ENCODE results near the gene ATOH1.

ATOH1 gene

DNA sequence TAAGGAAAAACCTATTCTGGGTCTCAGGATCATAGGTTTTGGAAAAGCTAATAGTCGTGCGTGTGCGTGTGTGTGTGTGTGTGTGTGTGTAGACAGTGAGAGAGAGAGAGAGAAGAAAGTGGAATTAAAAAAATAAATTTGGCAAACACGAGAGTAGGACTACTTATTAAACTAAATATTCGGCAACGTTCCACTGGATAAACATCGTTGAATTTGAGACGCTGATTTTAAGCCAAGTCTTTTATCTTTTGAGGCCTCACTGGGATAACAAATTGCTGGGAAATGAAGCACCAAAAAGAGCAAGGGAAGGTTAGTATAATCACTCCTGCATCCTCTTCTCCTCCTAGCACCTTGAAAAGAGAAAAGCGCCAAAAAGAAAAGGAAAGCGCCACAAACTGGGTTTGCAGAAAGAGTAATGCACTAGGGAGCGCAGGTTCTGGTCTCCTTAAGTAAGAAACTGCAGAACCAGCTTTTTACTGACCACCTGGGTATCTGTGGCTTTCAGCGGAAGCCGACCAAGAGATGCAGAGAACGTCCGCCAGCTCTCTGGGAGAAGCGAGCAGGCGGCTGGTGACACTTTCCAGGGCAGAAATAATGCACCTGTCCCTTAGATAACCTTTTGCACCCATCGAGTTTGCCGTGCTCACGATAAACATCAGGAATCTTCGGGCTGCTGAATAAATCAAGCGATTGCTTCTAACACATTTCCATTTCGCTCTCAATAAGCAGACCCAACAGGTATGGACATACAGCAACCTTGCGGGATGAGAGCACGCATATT is 3.4 kb downstream of the ATOH1 start:
- FAIRE-seq (no peak), DNase-seq (ENCODE audit: insufficient read length, low spot score) (no peak)
- TF ChIP-seq POU2F2 (IDR thresholded peaks at IDR 0.05; ENCODE audit: low read depth, low read length) (no peak), PAX5 (IDR thresholded peaks at IDR 0.05; ENCODE audit: insufficient read depth, low read length, severe bottlenecking) (no peak), TAF1 (IDR thresholded peaks at IDR 0.05; ENCODE audit: low read depth, low read length) (no peak), SPI1 (IDR thresholded peaks at IDR 0.05; ENCODE audit: low read depth, low read length) (no peak), POLR2AphosphoS5 (IDR thresholded peaks at IDR 0.05; ENCODE audit: low read depth, low read length) (no peak), POLR2A (IDR thresholded peaks at IDR 0.05; ENCODE audit: low read depth, low read length) (no peak)

DNA sequence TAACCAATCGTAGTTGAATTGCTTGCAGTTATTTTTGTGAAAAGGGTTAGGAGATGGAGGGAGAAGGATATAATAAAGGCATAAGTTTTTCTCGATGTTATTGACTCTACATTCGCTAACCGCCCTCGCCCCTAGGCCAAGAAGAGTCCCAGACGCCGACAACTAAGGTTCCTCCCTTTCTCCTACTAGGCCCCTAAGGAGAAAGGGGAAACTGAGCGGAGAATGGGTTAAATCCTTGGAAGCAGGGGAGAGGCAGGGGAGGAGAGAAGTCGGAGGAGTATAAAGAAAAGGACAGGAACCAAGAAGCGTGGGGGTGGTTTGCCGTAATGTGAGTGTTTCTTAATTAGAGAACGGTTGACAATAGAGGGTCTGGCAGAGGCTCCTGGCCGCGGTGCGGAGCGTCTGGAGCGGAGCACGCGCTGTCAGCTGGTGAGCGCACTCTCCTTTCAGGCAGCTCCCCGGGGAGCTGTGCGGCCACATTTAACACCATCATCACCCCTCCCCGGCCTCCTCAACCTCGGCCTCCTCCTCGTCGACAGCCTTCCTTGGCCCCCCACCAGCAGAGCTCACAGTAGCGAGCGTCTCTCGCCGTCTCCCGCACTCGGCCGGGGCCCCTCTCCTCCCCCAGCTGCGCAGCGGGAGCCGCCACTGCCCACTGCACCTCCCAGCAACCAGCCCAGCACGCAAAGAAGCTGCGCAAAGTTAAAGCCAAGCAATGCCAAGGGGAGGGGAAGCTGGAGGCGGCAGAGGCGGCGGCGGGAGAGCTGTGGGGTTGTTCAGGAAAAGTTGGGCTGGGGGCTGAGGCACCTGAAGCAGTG is 5.9 kb downstream of the ATOH1 start:
- FAIRE-seq (no peak), DNase-seq (ENCODE audit: insufficient read length, low spot score) (no peak)
- TF ChIP-seq SPI1 (IDR thresholded peaks at IDR 0.05; ENCODE audit: low read depth, low read length) (no peak), PAX5 (IDR thresholded peaks at IDR 0.05; ENCODE audit: insufficient read depth, low read length, severe bottlenecking) (no peak), TAF1 (IDR thresholded peaks at IDR 0.05; ENCODE audit: low read depth, low read length) (no peak), POLR2AphosphoS5 (IDR thresholded peaks at IDR 0.05; ENCODE audit: low read depth, low read length) (no peak), POU2F2 (IDR thresholded peaks at IDR 0.05; ENCODE audit: low read depth, low read length) (no peak), POLR2A (IDR thresholded peaks at IDR 0.05; ENCODE audit: low read depth, low read length) (no peak)

DNA sequence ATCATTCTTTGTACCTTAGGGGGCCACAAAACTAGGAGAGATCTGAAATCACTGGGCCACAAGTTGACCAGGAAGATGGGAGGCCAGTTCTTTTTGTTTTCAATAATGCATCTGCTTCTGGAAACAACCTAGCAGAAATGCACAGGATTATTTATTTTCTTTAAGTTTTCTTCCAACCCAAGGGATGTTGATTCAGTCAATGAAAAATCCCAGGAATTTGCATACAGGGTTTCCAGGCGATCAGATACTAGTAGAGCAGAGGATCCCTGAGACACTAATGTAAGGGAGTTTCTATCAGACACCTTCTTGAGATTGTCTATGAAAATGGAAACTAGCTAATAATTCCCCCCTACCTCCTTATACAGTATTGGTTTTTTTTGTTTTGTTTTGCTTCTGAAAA is 7.4 kb downstream of the ATOH1 start:
- TF ChIP-seq PAX5 (IDR thresholded peaks at IDR 0.05; ENCODE audit: insufficient read depth, low read length, severe bottlenecking) (no peak), TAF1 (IDR thresholded peaks at IDR 0.05; ENCODE audit: low read depth, low read length) (no peak), SPI1 (IDR thresholded peaks at IDR 0.05; ENCODE audit: low read depth, low read length) (no peak), POLR2AphosphoS5 (IDR thresholded peaks at IDR 0.05; ENCODE audit: low read depth, low read length) (no peak), POLR2A (IDR thresholded peaks at IDR 0.05; ENCODE audit: low read depth, low read length) (no peak), POU2F2 (IDR thresholded peaks at IDR 0.05; ENCODE audit: low read depth, low read length) (no peak)
- no peak for DNase-seq (ENCODE audit: insufficient read length, low spot score)
- FAIRE-seq: no peak

GRCh38 chr4:93839704-93840103 is 11.2 kb downstream of the ATOH1 start:
- no peak for FAIRE-seq
- no peak for TF ChIP-seq POU2F2 (IDR thresholded peaks at IDR 0.05; ENCODE audit: low read depth, low read length)
- no peak for TF ChIP-seq PAX5 (IDR thresholded peaks at IDR 0.05; ENCODE audit: insufficient read depth, low read length, severe bottlenecking)
- no peak for TF ChIP-seq POLR2A (IDR thresholded peaks at IDR 0.05; ENCODE audit: low read depth, low read length)
- TF ChIP-seq TAF1 (IDR thresholded peaks at IDR 0.05; ENCODE audit: low read depth, low read length): no peak
- no peak for TF ChIP-seq POLR2AphosphoS5 (IDR thresholded peaks at IDR 0.05; ENCODE audit: low read depth, low read length)
- TF ChIP-seq SPI1 (IDR thresholded peaks at IDR 0.05; ENCODE audit: low read depth, low read length): no peak

DNA sequence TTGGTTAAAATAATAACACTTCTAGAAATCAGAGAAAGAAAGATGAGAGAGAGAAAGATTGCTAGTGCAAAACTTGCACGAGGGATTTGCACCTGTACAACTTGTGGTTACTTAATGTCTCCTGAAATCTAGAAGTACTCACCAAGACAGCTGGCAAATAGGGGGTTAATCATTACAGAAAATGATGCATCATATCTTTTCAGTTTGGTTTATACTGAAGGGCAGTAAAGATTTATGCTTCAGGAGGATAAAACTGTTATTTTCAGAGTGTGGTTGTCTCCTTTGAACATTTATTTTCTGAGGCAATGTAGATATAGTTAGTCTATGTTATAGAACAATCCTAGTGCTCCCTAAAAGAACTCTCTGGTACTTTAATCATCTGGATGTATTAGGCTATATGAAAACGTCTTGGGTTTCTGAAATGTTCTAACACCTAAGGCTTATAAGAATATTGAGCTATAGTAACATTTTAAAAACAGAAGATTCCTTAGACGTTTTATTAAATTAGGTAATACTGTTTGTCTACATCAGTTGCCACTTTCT is 13.3 kb downstream of the ATOH1 start:
- FAIRE-seq: no peak
- no peak for TF ChIP-seq POLR2AphosphoS5 (IDR thresholded peaks at IDR 0.05; ENCODE audit: low read depth, low read length)
- no peak for TF ChIP-seq TAF1 (IDR thresholded peaks at IDR 0.05; ENCODE audit: low read depth, low read length)
- no peak for TF ChIP-seq SPI1 (IDR thresholded peaks at IDR 0.05; ENCODE audit: low read depth, low read length)
- no peak for TF ChIP-seq PAX5 (IDR thresholded peaks at IDR 0.05; ENCODE audit: insufficient read depth, low read length, severe bottlenecking)
- TF ChIP-seq POU2F2 (IDR thresholded peaks at IDR 0.05; ENCODE audit: low read depth, low read length): no peak
- no peak for TF ChIP-seq POLR2A (IDR thresholded peaks at IDR 0.05; ENCODE audit: low read depth, low read length)

More at GRCh38 chr4:93839704-93840103, 11.2 kb downstream of the ATOH1 start:
- DNase-seq (ENCODE audit: insufficient read length, low spot score): no peak

GRCh38 chr4:93842601-93843252 is 14.2 kb downstream of the ATOH1 start:
- DNase-seq (ENCODE audit: insufficient read length, low spot score): no peak
- FAIRE-seq: no peak
- TF ChIP-seq TAF1 (IDR thresholded peaks at IDR 0.05; ENCODE audit: low read depth, low read length) (no peak), SPI1 (IDR thresholded peaks at IDR 0.05; ENCODE audit: low read depth, low read length) (no peak), POLR2A (IDR thresholded peaks at IDR 0.05; ENCODE audit: low read depth, low read length) (no peak), POLR2AphosphoS5 (IDR thresholded peaks at IDR 0.05; ENCODE audit: low read depth, low read length) (no peak), POU2F2 (IDR thresholded peaks at IDR 0.05; ENCODE audit: low read depth, low read length) (no peak), PAX5 (IDR thresholded peaks at IDR 0.05; ENCODE audit: insufficient read depth, low read length, severe bottlenecking) (no peak)

More for the DNA sequence above, 13.3 kb downstream of the ATOH1 start:
- no peak for DNase-seq (ENCODE audit: insufficient read length, low spot score)

DNA sequence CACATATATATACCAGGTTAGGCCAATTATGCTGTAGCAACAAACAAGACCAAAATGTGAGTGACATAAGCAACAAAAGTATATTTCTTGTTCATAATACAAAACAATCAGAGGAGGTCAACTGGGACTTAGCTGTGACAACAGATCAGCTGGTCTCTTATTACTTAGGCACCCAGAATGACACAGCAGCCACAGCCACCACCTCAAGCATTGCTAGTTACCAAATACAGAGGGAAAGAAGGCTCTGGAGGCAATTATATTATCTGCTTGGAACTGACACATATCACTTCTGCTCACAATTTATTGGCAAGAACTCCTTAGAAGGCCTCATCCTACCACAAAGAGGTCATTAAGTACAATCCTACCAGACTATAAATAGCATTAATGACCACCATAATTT is 15.2 kb downstream of the ATOH1 start:
- DNase-seq (ENCODE audit: insufficient read length, low spot score) (no peak), FAIRE-seq (no peak)
- TF ChIP-seq POLR2AphosphoS5 (IDR thresholded peaks at IDR 0.05; ENCODE audit: low read depth, low read length) (no peak), PAX5 (IDR thresholded peaks at IDR 0.05; ENCODE audit: insufficient read depth, low read length, severe bottlenecking) (no peak)

DNA sequence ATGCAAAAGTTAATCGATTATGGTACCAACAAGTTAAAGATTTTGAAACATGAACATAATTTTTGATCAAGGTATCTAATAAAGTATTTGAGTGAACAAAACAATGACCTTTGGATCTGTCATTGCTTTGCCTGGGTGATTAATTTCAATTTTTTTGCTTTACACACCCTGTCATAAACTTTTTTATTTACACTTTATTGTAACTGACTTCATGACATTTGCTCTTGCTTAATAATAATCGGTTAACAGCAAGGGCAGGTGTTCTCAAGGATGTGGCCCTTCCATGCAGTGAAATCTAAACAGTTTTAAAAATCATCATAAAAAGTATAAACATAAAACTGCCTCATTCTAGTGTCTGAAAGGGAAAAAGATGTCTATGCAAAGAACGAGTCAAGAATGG is 24.1 kb downstream of the ATOH1 start:
- FAIRE-seq: no peak
- TF ChIP-seq TAF1 (IDR thresholded peaks at IDR 0.05; ENCODE audit: low read depth, low read length): no peak
- TF ChIP-seq PAX5 (IDR thresholded peaks at IDR 0.05; ENCODE audit: insufficient read depth, low read length, severe bottlenecking): no peak
- no peak for TF ChIP-seq POLR2AphosphoS5 (IDR thresholded peaks at IDR 0.05; ENCODE audit: low read depth, low read length)
- no peak for TF ChIP-seq POLR2A (IDR thresholded peaks at IDR 0.05; ENCODE audit: low read depth, low read length)
- no peak for TF ChIP-seq SPI1 (IDR thresholded peaks at IDR 0.05; ENCODE audit: low read depth, low read length)
- TF ChIP-seq POU2F2 (IDR thresholded peaks at IDR 0.05; ENCODE audit: low read depth, low read length): no peak
- DNase-seq (ENCODE audit: insufficient read length, low spot score): no peak

- TF ChIP-seq SPI1 (IDR thresholded peaks at IDR 0.05; ENCODE audit: low read depth, low read length): no peak
- TF ChIP-seq POLR2A (IDR thresholded peaks at IDR 0.05; ENCODE audit: low read depth, low read length): no peak
- no peak for TF ChIP-seq PAX5 (IDR thresholded peaks at IDR 0.05; ENCODE audit: insufficient read depth, low read length, severe bottlenecking)
- no peak for TF ChIP-seq TAF1 (IDR thresholded peaks at IDR 0.05; ENCODE audit: low read depth, low read length)
- TF ChIP-seq POU2F2 (IDR thresholded peaks at IDR 0.05; ENCODE audit: low read depth, low read length): no peak
- TF ChIP-seq POLR2AphosphoS5 (IDR thresholded peaks at IDR 0.05; ENCODE audit: low read depth, low read length): no peak
- FAIRE-seq (no peak), DNase-seq (ENCODE audit: insufficient read length, low spot score) (no peak)
These were observed 27.4 kb downstream of the ATOH1 start for GRCh38 chr4:93855926-93856325.
